ENCODE results near the gene ANKH.
A peak's percentile ranks its signal among the peaks of the same experiment; 100 is the strongest.

ANKH gene

DNA sequence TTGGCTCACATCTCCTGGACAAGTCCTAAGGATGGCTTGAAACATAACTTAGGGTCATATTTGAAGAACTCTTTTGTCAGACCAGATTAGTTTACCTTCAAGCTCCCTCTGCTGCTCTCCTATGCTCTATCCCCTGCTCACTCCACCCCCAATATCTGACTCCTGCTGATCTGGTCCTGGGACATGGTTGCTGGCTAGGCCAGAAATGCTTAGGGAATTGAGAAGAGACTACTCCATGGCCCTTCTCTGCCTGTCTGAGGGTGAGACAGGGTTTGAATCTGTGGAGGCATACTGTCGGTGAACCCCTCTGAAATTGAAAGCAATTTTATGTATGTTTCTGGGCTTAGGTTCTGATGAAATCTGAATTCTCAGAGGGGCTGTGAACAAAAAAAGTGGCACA lies 203.8 kb downstream of the ANKH start:
- Histone ChIP-seq H3K4me2 (ENCODE audit: low read length) (peak overlapping the region; percentile 92), H3K27ac (ENCODE audit: low read depth, low read length) (no peak overlapping the region), H3K4me3 (ENCODE audit: low read length) (peak overlapping the region; percentile 90), H3K9me3 (ENCODE audit: control insufficient read depth, insufficient read depth, low read length) (no peaks in the 10 kb centered on the region), H3K79me2 (ENCODE audit: control insufficient read depth, low read length) (peaks cover 95% of the 10 kb centered on the region), H4K20me1 (ENCODE audit: control insufficient read depth, insufficient read depth, low read depth, low read length) (peaks cover 52% of the 10 kb centered on the region), H3F3A (ENCODE audit: control insufficient read depth, insufficient read depth) (peaks cover 23% of the 10 kb centered on the region; the same call in 1 of the 2 replicates), H3K4me1 (ENCODE audit: control insufficient read depth, low read length) (peaks cover 89% of the 10 kb centered on the region), H3K9me2 (replicated peaks; ENCODE audit: control insufficient read depth, low read length) (no peaks in the 10 kb centered on the region), H3K36me3 (ENCODE audit: control insufficient read depth, low read length) (peaks cover 44% of the 10 kb centered on the region), H3K27me3 (ENCODE audit: control insufficient read depth, low read length) (no peaks in the 10 kb centered on the region)
- no peak for TF ChIP-seq EZH2phosphoT487 (IDR thresholded peaks at IDR 0.05; ENCODE audit: borderline replicate concordance, low read length)
- no peak for TF ChIP-seq CTCF (IDR thresholded peaks at IDR 0.05; ENCODE audit: low read depth, low read length, poor library complexity, severe bottlenecking)

DNA sequence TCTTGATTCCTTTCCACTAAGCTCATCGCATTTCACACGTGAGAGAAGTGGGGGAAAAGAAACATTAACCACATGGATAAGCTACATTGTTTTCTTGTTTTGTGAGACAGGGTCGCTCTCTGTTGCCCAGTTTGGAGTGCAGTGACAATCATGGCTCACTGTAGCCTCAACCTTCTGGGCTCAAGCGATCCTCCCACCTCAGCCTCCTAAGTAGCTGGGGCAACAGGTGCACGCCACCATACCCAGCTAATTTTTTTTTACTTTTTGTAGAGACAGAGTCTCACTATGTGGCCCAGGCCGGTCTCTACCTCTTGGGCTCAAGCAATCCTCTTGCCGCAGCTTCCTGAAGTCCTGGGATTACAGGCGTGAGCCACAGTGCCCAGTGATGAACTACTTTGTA lies 204.3 kb downstream of the ANKH start:
- Histone ChIP-seq H3K79me2 (ENCODE audit: control insufficient read depth, low read length) (peaks cover 92% of the 10 kb centered on the region), H3K9me2 (replicated peaks; ENCODE audit: control insufficient read depth, low read length) (no peaks in the 10 kb centered on the region), H4K20me1 (ENCODE audit: control insufficient read depth, insufficient read depth, low read depth, low read length) (peaks cover 47% of the 10 kb centered on the region), H3K4me1 (ENCODE audit: control insufficient read depth, low read length) (peaks cover 88% of the 10 kb centered on the region), H3K4me2 (ENCODE audit: low read length) (peak overlapping the region; percentile 92), H3K36me3 (ENCODE audit: control insufficient read depth, low read length) (peaks cover 48% of the 10 kb centered on the region), H3K9me3 (ENCODE audit: control insufficient read depth, insufficient read depth, low read length) (no peaks in the 10 kb centered on the region), H3F3A (ENCODE audit: control insufficient read depth, insufficient read depth) (peaks cover 23% of the 10 kb centered on the region; the same call in 1 of the 2 replicates), H3K4me3 (ENCODE audit: low read length) (peak overlapping the region; percentile 90), H3K27ac (ENCODE audit: low read depth, low read length) (no peak overlapping the region), H3K27me3 (ENCODE audit: control insufficient read depth, low read length) (no peaks in the 10 kb centered on the region)
- TF ChIP-seq CTCF (IDR thresholded peaks at IDR 0.05; ENCODE audit: low read depth, low read length, poor library complexity, severe bottlenecking) (no peak), EZH2phosphoT487 (IDR thresholded peaks at IDR 0.05; ENCODE audit: borderline replicate concordance, low read length) (no peak)

DNA sequence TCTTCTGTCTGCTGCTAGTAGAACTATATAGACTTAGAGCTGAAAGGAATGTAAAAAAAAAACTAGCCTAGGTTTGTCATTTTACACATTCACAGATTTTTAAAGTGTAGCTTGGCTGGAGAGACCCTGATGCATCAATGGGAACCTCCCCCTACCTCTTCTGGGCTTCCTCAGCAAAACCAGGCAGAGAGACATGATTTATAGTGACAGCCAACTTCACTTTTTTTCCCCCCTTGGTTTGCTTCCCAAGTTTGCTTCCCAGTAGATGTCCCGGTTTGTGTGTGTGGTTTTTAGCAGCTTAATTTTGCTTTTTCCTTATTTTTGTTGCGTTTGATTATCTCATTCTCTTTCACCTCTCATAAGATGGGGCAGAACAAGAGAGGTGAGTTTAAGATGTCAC lies 205.2 kb downstream of the ANKH start:
- H4K20me1 ChIP-seq (ENCODE audit: control insufficient read depth, insufficient read depth, low read depth, low read length), result peaks cover 42% of the 10 kb centered on the region
- peak overlapping the region; percentile 90 for H3K4me3 ChIP-seq (ENCODE audit: low read length)
- H3F3A ChIP-seq (ENCODE audit: control insufficient read depth, insufficient read depth), result peaks cover 20% of the 10 kb centered on the region; the same call in 1 of the 2 replicates
- H3K27ac ChIP-seq (ENCODE audit: low read depth, low read length), result peak overlapping the region; percentile 81
- peak overlapping the region; percentile 92 for H3K4me2 ChIP-seq (ENCODE audit: low read length)
- H3K4me1 ChIP-seq (ENCODE audit: control insufficient read depth, low read length), result peaks cover 84% of the 10 kb centered on the region
- H3K36me3 ChIP-seq (ENCODE audit: control insufficient read depth, low read length), result peaks cover 50% of the 10 kb centered on the region
- peaks cover 83% of the 10 kb centered on the region for H3K79me2 ChIP-seq (ENCODE audit: control insufficient read depth, low read length)
- H3K9me2 ChIP-seq (replicated peaks; ENCODE audit: control insufficient read depth, low read length), result no peaks in the 10 kb centered on the region
- no peaks in the 10 kb centered on the region for H3K9me3 ChIP-seq (ENCODE audit: control insufficient read depth, insufficient read depth, low read length)
- no peaks in the 10 kb centered on the region for H3K27me3 ChIP-seq (ENCODE audit: control insufficient read depth, low read length)
- TF ChIP-seq CTCF (IDR thresholded peaks at IDR 0.05; ENCODE audit: low read depth, low read length, poor library complexity, severe bottlenecking) (no peak), EZH2phosphoT487 (IDR thresholded peaks at IDR 0.05; ENCODE audit: borderline replicate concordance, low read length) (no peak)

Data from DOHH2 (cell line).